Activated T-cell treated with anti-CD3 and anti-CD28 coated beads, Interleukin-2, amount 50 U/mL, for 4 hours (primary cell): ENCODE data around the gene RNF25. TPM values are rescaled to one million over a fixed set of nuclear protein-coding genes. Genes with fewer than 3 reads are reported as not detected.
A peak's percentile ranks its signal among the peaks of the same experiment; 100 is the strongest.

Experiments used
- ATAC-seq, 2 donors: fragments of 200-7000 bp; cut with Tn5 transposase; one replicate each; pipeline ENCODE4 v1.10.0; 2021
- DNase-seq: peaks from one replicate; pipeline ENCODE4 v3.0.0-alpha.2; 2020
- H3K27me3 Mint-ChIP-seq: one replicate; pipeline ENCODE4 v1.8.0; 2021; ENCODE audit warnings: low read depth, mixed read lengths
- H3K36me3 Mint-ChIP-seq: one replicate; pipeline ENCODE4 v1.8.0; 2022; ENCODE audit warnings: mixed read lengths; ENCODE audit not compliant: insufficient read depth
- H3K4me1 Mint-ChIP-seq: one replicate; pipeline ENCODE4 v1.8.0; 2021; ENCODE audit warnings: low read depth, mixed read lengths
- H3K4me3 Mint-ChIP-seq: one replicate; pipeline ENCODE4 v1.8.0; 2021; ENCODE audit warnings: mild to moderate bottlenecking, moderate library complexity, mixed read lengths
- H3K9me3 Mint-ChIP-seq: one replicate; pipeline ENCODE4 v1.8.0; 2021; ENCODE audit warnings: mixed read lengths
- total RNA-seq, 3 donors: library from RNA; stranded (reverse); gene quantifications; one replicate each; pipeline ENCODE4 v1.2.1, GENCODE V29; 2021

Gene RNF25
- 10 to 100 TPM; 25.6 to 34.6 (median 32.7) TPM for total RNA-seq

- Mint-ChIP-seq H3K4me3 (peak within 1 kb of the TSS; percentile 96), H3K27me3 (no peaks in the 10 kb centered on the region), H3K9me3 (no peaks in the 10 kb centered on the region), H3K4me1 (peaks cover 21% of the 10 kb centered on the region), H3K36me3 (peaks cover 9% of the 10 kb centered on the region)
- ATAC-seq = peak; percentile 98 to 99
- DNase-seq = peak; percentile 74
Measured at GRCh38 chr2:218671654-218672566, at the start of gene RNF25, which contains the start of gene STK36. Gene RNF25 (minus strand): TSS chr2:218672002. CDS start chr2:218671970, 32 bp downstream. Gene STK36 (plus strand): TSS chr2:218672086. CDS start chr2:218672830, 744 bp downstream.

- Mint-ChIP-seq H3K9me3 (peaks cover 7% of the 10 kb centered on the region), H3K4me3 (no peak overlapping the region), H3K36me3 (peaks cover 14% of the 10 kb centered on the region), H3K4me1 (peaks cover 13% of the 10 kb centered on the region), H3K27me3 (no peaks in the 10 kb centered on the region)
- ATAC-seq = no peak
- DNase-seq = no peak
Measured at GRCh38 chr2:218721488-218721887, 49.7 kb upstream of the RNF25 start.

- DNase-seq (no peak), ATAC-seq (no peak)
- H3K4me1 Mint-ChIP-seq = peaks cover 13% of the 10 kb centered on the region
- H3K9me3 Mint-ChIP-seq = no peaks in the 10 kb centered on the region
- H3K36me3 Mint-ChIP-seq = peaks cover 11% of the 10 kb centered on the region
- H3K4me3 Mint-ChIP-seq = no peak overlapping the region
- no peaks in the 10 kb centered on the region for H3K27me3 Mint-ChIP-seq
Measured at GRCh38 chr2:218720048-218721041, 48.5 kb upstream of the RNF25 start.

- peaks cover 11% of the 10 kb centered on the region for H3K36me3 Mint-ChIP-seq
- H3K27me3 Mint-ChIP-seq = no peaks in the 10 kb centered on the region
- H3K4me3 Mint-ChIP-seq = no peak overlapping the region
- DNase-seq (no peak), ATAC-seq (no peak)
- H3K9me3 Mint-ChIP-seq = no peaks in the 10 kb centered on the region
- peaks cover 13% of the 10 kb centered on the region for H3K4me1 Mint-ChIP-seq
Measured at GRCh38 chr2:218719457-218719856, 47.7 kb upstream of the RNF25 start.

GRCh38 chr2:218718058-218718457 lies 46.3 kb upstream of the RNF25 start:
- no peak for ATAC-seq
- Mint-ChIP-seq H3K4me1 (peaks cover 19% of the 10 kb centered on the region), H3K9me3 (no peaks in the 10 kb centered on the region), H3K4me3 (no peak overlapping the region), H3K36me3 (peaks cover 18% of the 10 kb centered on the region), H3K27me3 (no peaks in the 10 kb centered on the region)
- no peak for DNase-seq

GRCh38 chr2:218717262-218717661 lies 45.5 kb upstream of the RNF25 start:
- no peaks in the 10 kb centered on the region for H3K27me3 Mint-ChIP-seq
- DNase-seq (no peak), ATAC-seq (no peak)

GRCh38 chr2:218716070-218716469 lies 44.3 kb upstream of the RNF25 start:
- no peak for ATAC-seq
- H3K4me3 Mint-ChIP-seq = no peak overlapping the region
- H3K36me3 Mint-ChIP-seq = peaks cover 18% of the 10 kb centered on the region

More at GRCh38 chr2:218717262-218717661, 45.5 kb upstream of the RNF25 start:
- Mint-ChIP-seq H3K9me3 (no peaks in the 10 kb centered on the region), H3K4me1 (peaks cover 11% of the 10 kb centered on the region), H3K4me3 (no peak overlapping the region), H3K36me3 (peaks cover 18% of the 10 kb centered on the region)

GRCh38 chr2:218713922-218714321 lies 42.1 kb upstream of the RNF25 start:
- Mint-ChIP-seq H3K9me3 (no peaks in the 10 kb centered on the region), H3K4me3 (no peak overlapping the region), H3K36me3 (peaks cover 11% of the 10 kb centered on the region), H3K4me1 (peaks cover 18% of the 10 kb centered on the region), H3K27me3 (no peaks in the 10 kb centered on the region)
- ATAC-seq (no peak), DNase-seq (no peak)

More at GRCh38 chr2:218716070-218716469, 44.3 kb upstream of the RNF25 start:
- Mint-ChIP-seq H3K4me1 (peaks cover 18% of the 10 kb centered on the region), H3K27me3 (no peaks in the 10 kb centered on the region), H3K9me3 (no peaks in the 10 kb centered on the region)
- no peak for DNase-seq

- Mint-ChIP-seq H3K36me3 (peaks cover 11% of the 10 kb centered on the region), H3K4me1 (peaks cover 14% of the 10 kb centered on the region), H3K9me3 (no peaks in the 10 kb centered on the region), H3K4me3 (peak overlapping the region; percentile 94), H3K27me3 (peaks cover 6% of the 10 kb centered on the region)
- DNase-seq (no peak), ATAC-seq (no peak)
Measured at GRCh38 chr2:218711550-218711929, 39.7 kb upstream of the RNF25 start.

GRCh38 chr2:218710687-218711549 lies 39.1 kb upstream of the RNF25 start, which contains the start of gene TTLL4:
Gene TTLL4 (plus strand): TSS chr2:218710835. CDS start chr2:218737677, 26,842 bp downstream.
- peaks cover 8% of the 10 kb centered on the region for H3K36me3 Mint-ChIP-seq
- ATAC-seq (peak; percentile 98 to 99), DNase-seq (peak; percentile 98)
- peaks cover 14% of the 10 kb centered on the region for H3K4me1 Mint-ChIP-seq
- H3K27me3 Mint-ChIP-seq = peaks cover 10% of the 10 kb centered on the region
- H3K9me3 Mint-ChIP-seq = no peaks in the 10 kb centered on the region
- peak within 1 kb of the TSS; percentile 94 for H3K4me3 Mint-ChIP-seq

- peak overlapping the region; percentile 94 for H3K4me3 Mint-ChIP-seq
- H3K9me3 Mint-ChIP-seq = no peaks in the 10 kb centered on the region
- peaks cover 14% of the 10 kb centered on the region for H3K4me1 Mint-ChIP-seq
- no peak for DNase-seq
- peaks cover 10% of the 10 kb centered on the region for H3K27me3 Mint-ChIP-seq
- ATAC-seq = no peak
- H3K36me3 Mint-ChIP-seq = peaks cover 7% of the 10 kb centered on the region
Measured at GRCh38 chr2:218710334-218710686, 38.5 kb upstream of the RNF25 start.

GRCh38 chr2:218709908-218710307 lies 38.1 kb upstream of the RNF25 start:
- ATAC-seq (no peak), DNase-seq (no peak)
- Mint-ChIP-seq H3K4me3 (peak overlapping the region; percentile 94), H3K9me3 (no peaks in the 10 kb centered on the region), H3K36me3 (peaks cover 7% of the 10 kb centered on the region), H3K4me1 (peaks cover 14% of the 10 kb centered on the region), H3K27me3 (peaks cover 10% of the 10 kb centered on the region)

GRCh38 chr2:218708086-218708485 lies 36.3 kb upstream of the RNF25 start:
- Mint-ChIP-seq H3K4me3 (no peak overlapping the region), H3K4me1 (peaks cover 8% of the 10 kb centered on the region), H3K36me3 (no peaks in the 10 kb centered on the region), H3K27me3 (peaks cover 10% of the 10 kb centered on the region), H3K9me3 (no peaks in the 10 kb centered on the region)
- ATAC-seq = no peak
- no peak for DNase-seq
